Effector CD8-positive, alpha-beta T cell (primary cell): ENCODE measurements around the gene PPP2R5D.

ENCODE experiments used
- DNase-seq: peaks from one replicate; lab custom pipeline; 2025; lab: John Stamatoyannopoulos, UW

Gene PPP2R5D

GRCh38 chr6:42963179-42963854 is 21.1 kb upstream of the PPP2R5D start:
- DNase-seq: no peak

- no peak for DNase-seq
Observed at GRCh38 chr6:42963855-42964605, 20.3 kb upstream of the PPP2R5D start.

- no peak for DNase-seq
Observed at GRCh38 chr6:42966571-42966970, 17.8 kb upstream of the PPP2R5D start.

- no peak for DNase-seq
Observed at GRCh38 chr6:42967228-42967627, 17.1 kb upstream of the PPP2R5D start.

DNA sequence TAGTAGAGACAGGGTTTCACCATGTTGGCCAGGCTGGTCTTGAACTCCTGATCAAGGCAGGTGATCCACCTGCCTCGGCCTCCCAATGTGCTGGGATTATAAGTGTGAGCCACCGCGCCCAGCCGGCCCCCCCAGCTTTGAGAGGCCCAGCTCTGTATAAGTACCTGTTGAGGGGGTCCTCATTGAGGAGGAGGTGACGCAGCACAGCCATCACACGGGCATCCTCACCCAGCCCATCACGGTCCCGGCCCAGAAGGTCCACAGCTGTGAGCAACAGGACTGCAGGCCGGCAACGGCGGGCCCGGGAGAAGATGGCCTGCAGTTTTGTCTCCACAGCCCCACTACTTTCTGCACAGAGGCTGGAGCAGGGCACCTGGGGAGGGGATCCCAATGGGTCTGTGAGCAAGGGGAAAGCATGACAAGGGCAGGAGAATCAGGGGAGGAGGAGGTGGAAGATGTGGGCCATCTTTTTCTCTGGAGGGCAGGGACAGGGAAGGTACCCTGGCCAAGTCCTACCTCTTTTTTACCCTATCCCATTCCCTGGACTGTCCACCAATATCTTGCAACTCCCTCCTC is 16.2 kb upstream of the PPP2R5D start:
- no peak for DNase-seq

DNA sequence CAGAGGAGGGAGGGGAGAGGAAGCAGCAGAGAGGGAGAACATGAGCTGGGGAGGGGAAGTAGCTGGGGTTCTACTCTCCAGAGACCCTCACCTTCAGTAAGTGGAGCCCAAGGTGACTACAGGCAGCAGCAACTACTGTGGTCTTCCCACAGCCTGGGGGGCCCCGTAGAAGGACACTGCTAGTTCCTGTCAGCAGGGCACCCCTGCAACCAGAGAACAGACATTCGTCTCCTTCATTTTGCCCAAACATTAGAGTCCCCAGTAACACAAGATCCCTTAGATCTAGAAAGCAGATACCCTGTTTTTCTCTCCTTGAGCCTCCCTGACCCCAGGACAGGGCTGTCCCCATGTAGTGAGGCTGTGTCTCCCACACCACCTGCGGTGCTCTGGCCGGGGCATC is 15.6 kb upstream of the PPP2R5D start:
- no peak for DNase-seq

GRCh38 chr6:42969431-42969830 is 14.9 kb upstream of the PPP2R5D start:
- DNase-seq: no peak

- no peak for DNase-seq
Observed at GRCh38 chr6:42969934-42970333, 14.4 kb upstream of the PPP2R5D start.

- DNase-seq: no peak
Observed at GRCh38 chr6:42970871-42971612, 13.3 kb upstream of the PPP2R5D start.

DNA sequence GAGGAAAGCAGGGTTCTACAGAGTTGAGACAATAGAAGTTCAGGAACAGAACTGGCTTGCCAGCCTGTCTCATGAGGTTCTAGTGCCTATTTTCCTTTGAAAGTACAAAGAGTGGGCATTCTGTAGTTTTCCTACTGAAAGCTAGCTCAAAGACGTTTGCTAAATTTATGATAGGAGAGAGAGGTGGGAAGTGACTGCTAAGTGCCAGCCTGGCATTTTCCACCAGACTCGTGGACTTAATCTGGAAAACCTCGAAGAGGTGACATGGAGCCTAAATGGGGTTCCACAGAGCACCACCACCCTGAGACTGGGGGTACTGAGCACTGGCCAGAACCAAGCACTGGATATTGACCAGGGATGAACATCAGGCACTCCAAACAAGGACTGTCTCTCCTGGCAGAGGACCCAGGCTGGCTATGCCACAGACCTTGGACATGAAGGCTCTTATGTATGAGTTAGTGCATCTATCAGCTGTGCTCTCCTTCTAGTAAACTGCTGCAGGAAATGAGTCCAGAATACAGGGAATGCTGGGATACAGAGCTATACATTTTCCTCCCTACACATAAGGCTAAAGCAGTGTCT is 12.5 kb upstream of the PPP2R5D start:
- DNase-seq: no peak

DNA sequence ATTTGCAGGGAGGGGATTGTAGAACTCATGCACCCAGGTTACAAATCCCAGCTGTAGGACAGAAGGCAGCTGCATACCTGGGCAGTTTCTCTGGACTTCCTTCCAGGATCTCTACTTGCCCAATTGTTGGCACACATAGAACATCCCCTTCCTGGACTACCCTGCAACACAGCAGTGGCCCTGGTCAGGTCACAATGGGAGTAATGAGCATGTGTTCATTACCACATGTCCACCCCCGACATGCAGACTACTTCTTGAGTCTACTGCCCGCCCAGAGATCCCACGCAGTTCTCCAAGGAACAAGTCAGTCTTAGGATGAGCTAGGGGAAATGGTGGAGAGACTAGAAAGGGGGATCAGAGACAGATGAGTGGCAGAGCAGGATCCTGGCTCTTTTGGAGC is 10.4 kb upstream of the PPP2R5D start:
- no peak for DNase-seq

GRCh38 chr6:42974919-42975505 is 9.4 kb upstream of the PPP2R5D start:
- DNase-seq: no peak

DNA sequence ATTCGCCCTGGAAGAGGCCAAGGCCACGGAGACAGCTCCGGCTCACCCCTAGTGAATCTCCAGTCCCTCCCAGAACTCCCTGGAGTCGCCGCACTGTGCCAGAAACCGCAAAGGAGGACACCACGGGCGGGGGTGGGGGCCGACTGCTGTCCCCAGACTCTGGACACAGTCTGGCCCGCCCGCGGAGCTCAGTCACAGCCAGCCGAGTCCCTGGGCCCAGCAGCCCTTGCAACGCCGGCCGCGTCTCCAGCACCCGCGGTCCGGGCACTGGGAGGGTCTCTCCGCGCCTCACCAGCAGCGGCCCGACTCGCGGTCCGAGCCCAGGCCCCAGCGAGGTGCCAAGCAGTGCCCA is 5.9 kb upstream of the PPP2R5D start:
- DNase-seq: no peak

- peak; percentile 89 for DNase-seq
Observed at GRCh38 chr6:42978839-42979522, 5.4 kb upstream of the PPP2R5D start, which contains the start of gene PEX6. PEX6 (minus strand) TSS chr6:42979181; CDS start chr6:42979150, 31 bp downstream.

DNA sequence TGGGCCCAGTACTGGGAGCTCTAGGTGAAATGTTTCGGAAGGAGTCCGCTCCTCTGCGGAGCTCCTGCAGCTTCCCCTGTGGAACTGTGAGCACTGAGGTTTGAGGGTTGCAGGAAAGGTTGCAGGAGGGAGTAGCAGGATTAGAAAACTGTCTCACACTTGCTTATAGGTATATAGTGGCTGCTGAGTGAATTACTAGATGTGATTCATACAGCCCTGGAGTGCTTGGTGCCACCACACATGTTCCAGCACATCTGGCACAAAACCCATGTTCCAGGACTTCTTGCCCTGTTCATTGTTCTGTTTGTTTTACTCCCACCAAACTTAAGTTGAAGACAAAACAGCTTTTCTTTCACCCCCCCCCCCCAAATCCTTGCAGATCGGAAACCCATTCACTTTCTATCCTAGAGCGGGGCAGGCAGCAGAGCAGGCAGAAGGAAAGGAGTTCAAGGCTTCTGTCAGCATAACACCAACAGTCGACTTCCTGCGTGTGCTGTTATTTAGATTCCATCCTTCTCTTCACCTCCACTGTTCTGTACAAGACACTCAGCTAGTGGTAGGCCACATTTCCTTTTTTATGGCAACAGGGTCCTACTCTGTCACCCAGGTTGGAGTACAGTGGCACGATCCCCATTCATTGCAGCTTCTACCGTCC is 4.7 kb upstream of the PPP2R5D start:
- DNase-seq: no peak

DNA sequence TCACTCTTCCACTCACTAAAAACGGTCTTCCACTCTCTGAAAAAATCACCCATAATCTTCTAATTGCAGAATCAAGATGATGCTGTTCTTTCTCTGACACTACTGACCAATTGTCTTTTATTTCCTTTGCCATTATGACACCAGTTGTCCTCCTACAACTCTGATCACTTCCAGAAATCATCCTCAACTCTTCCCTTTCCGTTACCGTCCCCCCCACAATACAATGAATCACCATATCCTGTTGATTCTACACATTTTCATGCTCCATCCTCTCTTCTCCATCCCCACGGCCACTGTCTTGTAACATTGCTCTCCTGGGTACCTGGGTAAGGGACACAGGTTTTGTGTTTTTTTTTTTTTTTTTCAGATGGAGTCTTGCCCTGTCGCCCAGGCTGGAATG is 2.5 kb upstream of the PPP2R5D start:
- DNase-seq: no peak

DNA sequence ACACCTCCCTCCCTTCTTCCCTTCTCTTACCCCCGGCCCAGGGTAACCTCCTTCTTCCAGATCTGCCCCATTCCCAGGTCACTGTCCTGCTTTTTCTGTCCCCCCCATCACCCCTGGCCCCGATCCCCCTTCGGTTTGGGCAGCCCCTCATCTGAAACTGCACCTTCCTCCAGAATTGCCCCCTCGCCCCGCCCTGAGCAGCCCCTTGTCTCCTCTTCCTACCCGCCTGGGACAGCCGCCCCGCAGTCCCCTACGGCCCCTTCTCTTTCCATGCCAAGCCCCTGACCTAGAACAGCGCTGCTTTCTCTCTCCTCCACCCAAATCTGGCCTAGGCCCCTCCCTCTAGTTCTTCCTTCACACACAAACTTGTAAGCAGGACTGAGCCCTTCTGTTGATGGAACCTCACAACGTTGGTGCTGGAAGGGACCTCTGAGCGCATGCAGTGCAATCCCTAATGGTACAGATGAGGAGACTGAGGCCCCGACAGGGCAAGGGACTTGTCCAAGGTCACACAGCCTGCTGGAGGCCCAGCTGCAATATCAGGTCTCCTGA is 630 bp downstream of the PPP2R5D start:
- no peak for DNase-seq

DNA sequence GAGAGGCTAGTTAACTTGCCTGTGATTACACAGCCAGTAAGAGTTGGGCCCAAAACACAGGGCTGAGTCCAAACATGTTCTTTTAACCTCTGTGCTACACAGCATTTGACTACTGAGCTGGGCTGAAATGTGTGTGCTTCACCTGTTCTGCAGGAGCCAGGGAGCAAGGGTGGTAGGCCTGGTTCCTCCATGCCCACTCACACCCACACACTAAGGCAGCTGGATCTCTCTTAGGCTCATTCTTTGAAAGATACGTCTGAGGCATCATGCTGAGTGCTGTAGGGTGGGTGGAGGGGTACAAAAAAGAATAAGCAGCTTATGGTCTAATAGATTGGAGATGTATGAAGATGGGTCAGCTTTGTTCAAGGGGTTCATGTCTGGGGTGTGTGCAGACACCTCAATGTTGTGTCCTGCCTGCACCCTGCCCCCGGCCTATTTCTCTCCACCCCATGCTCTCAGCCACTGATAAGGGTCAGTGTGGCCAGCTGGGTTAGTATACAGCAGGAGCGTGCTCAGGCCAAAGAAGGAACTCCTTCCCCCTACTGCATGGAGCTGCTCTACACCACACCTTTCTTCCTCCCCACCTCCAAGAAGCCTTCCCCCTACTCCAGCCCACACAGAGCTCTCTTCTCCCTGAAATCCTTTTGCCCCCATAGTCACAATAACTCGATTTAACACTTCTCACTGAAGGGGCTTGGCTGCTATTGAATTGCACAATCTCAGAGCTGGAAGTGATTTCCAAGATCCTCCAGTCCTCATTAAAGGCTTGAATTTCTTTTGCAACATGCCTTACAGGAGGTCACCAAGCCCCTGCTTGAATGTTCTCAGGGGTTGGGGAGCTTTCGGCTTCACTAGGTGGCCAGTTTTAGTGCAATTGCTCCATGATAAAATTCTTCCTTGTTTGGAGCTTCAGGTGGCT is 3.4 kb downstream of the PPP2R5D start:
- DNase-seq: no peak

DNA sequence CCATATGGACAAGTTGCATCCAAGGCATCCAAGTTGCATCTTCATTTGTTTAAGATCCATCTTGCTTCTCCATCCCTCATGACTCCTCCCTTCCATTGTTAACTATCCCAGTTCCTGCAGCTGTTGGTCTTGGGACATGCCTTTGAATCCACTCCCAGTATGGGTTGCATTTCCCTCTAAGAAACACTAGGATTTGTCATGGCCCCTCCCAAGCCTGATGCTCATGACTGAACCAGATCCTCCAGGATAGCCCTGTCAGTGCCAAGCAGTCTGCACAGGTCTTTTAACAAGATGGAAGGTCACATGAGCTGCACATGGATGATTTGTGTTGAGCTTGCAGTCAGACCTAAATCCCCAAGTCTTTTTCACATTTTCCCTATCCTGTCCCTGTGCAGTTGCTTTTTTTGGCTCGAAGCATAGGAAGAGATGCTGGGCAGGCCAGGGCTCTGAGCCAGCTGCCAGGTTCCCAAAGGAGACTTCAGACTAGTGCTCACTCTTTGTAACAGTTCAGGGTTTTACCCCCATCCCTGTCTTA is 4.2 kb downstream of the PPP2R5D start:
- no peak for DNase-seq
